ENCODE results near the gene NCR3LG1. TPM values are rescaled to one million over a fixed set of nuclear protein-coding genes. Genes with fewer than 3 reads are reported as not detected.

The NCR3LG1 gene
- polyA plus RNA-seq, 1 donor (not counting 4 experiments of a cell fraction or from before 2014, with no cell fraction given), result 3.9 TPM

DNA sequence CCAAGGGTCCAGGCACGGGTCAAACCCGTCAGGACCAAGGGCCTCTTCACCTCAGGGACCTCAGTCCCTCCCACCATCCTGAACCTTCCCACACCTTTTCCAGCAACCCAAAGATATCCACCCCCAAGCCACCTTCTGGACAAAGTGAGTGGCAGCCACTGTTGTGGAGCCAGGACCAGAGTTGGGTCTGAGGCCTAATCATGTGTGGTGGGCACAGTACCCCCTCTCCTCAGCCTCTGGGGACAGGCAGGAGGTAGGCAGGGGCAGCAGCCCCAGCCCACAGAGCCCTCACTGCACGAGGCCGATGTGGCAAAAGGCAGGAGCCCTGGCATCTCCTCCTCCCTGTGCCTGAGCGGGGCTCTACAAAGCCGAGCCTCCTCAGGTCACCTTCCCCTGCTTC, 34.3 kb downstream of the NCR3LG1 start:
- Histone ChIP-seq H3K9ac (ENCODE audit: control insufficient read depth, extremely low read depth, insufficient read depth, low read length) (no peak overlapping the region), H3K9me1 (ENCODE audit: control insufficient read depth, extremely low read depth, insufficient read depth, low read length) (no peaks in the 10 kb centered on the region), H2AFZ (ENCODE audit: control insufficient read depth, low read length) (no peak overlapping the region), H3K4me2 (ENCODE audit: control insufficient read depth, extremely low read depth, insufficient read depth, low read depth, low read length) (no peak overlapping the region), H3K4me1 (ENCODE audit: control insufficient read depth, extremely low read depth, insufficient read depth, low read length) (no peaks in the 10 kb centered on the region), H4K20me1 (ENCODE audit: control insufficient read depth, extremely low read depth, insufficient read depth, low read length) (no peaks in the 10 kb centered on the region), H3K9me3 (ENCODE audit: control insufficient read depth, low read depth, low read length) (no peaks in the 10 kb centered on the region), H3K4me3 (ENCODE audit: control insufficient read depth in 2 of 3, extremely low read depth in 1 of 3, insufficient read depth in 2 of 3, low read depth in 1 of 3, low read length in 3 of 3) (no peak overlapping the region), H3K27me3 (ENCODE audit: control insufficient read depth, extremely low read depth, insufficient read depth, low read length) (peaks cover 13% of the 10 kb centered on the region), H3K79me2 (ENCODE audit: control insufficient read depth, insufficient read depth, low read length) (no peaks in the 10 kb centered on the region), H3K27ac (ENCODE audit: control insufficient read depth, insufficient read depth, low read length) (no peak overlapping the region), H3K36me3 (ENCODE audit: control insufficient read depth in 2 of 2, extremely low read depth in 1 of 2, insufficient read depth in 2 of 2, low read length in 2 of 2) (no peaks in the 10 kb centered on the region)
- DNase-seq (ENCODE audit: low read depth, low spot score) (no peak), FAIRE-seq (no peak)
- TF ChIP-seq, protein P1, sequence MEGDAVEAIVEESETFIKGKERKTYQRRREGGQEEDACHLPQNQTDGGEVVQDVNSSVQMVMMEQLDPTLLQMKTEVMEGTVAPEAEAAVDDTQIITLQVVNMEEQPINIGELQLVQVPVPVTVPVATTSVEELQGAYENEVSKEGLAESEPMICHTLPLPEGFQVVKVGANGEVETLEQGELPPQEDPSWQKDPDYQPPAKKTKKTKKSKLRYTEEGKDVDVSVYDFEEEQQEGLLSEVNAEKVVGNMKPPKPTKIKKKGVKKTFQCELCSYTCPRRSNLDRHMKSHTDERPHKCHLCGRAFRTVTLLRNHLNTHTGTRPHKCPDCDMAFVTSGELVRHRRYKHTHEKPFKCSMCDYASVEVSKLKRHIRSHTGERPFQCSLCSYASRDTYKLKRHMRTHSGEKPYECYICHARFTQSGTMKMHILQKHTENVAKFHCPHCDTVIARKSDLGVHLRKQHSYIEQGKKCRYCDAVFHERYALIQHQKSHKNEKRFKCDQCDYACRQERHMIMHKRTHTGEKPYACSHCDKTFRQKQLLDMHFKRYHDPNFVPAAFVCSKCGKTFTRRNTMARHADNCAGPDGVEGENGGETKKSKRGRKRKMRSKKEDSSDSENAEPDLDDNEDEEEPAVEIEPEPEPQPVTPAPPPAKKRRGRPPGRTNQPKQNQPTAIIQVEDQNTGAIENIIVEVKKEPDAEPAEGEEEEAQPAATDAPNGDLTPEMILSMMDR (optimal IDR thresholded peaks at IDR 0.05 in 1 of 3, IDR thresholded peaks at IDR 0.05 in 1 of 3, conservative IDR thresholded peaks at IDR 0.05 in 1 of 3; ENCODE audit: extremely low read depth in 1 of 3, insufficient read depth in 2 of 3, low read length in 3 of 3), result no peak
- TF ChIP-seq EZH2 (IDR thresholded peaks at IDR 0.05; ENCODE audit: low read length), result no peak
- dilution Hi-C loops (cut with MboI; ENCODE audit: extremely low pct_ligation_motif_present, low sequenced_read_pairs), result no loop called here

DNA sequence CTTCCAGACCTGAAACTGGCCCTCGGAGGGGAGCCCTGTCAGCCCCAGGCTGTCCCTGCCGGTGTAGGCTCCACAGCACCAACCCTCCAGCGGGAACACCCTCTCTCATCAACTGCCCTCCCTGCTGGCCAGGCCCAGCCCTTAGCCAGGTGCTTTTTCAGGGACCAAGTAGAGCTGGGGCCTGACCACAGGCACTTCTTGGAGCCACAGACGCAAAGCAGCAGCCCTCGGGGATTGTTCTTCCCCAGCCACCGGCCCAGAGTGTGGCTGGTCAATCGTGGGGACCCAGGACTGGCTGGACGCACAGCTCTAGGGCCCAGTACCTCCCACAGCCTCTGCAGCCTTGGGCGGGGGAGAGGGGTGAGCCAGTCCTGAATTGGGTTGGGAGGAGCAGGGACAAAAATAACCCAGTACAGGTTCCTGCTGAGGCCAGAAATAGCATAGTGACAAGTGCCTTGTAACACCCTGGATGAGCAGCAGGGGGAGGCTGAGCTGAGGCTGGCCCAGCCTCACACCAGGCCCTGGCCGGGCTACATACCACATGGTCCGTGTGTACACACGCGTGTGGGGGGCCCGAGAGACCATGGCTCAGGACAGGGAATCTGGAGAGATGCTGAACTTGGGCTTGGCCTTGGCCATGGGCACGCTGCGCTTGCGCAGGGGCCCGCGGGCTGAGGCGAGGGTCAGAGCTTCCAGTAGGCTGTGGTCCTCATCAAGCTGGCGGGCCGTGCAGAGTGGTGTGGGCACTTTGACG, 34.9 kb downstream of the NCR3LG1 start:
- H3K36me3 ChIP-seq (ENCODE audit: control insufficient read depth in 2 of 2, extremely low read depth in 1 of 2, insufficient read depth in 2 of 2, low read length in 2 of 2), result no peaks in the 10 kb centered on the region
- H3K9me3 ChIP-seq (ENCODE audit: control insufficient read depth, low read depth, low read length), result no peaks in the 10 kb centered on the region
- H3K27ac ChIP-seq (ENCODE audit: control insufficient read depth, insufficient read depth, low read length), result no peak overlapping the region
- no peak overlapping the region for H2AFZ ChIP-seq (ENCODE audit: control insufficient read depth, low read length)
- H3K9me1 ChIP-seq (ENCODE audit: control insufficient read depth, extremely low read depth, insufficient read depth, low read length), result no peaks in the 10 kb centered on the region
- H3K4me1 ChIP-seq (ENCODE audit: control insufficient read depth, extremely low read depth, insufficient read depth, low read length), result no peaks in the 10 kb centered on the region
- H3K79me2 ChIP-seq (ENCODE audit: control insufficient read depth, insufficient read depth, low read length), result no peaks in the 10 kb centered on the region
- H3K4me3 ChIP-seq (ENCODE audit: control insufficient read depth in 2 of 3, extremely low read depth in 1 of 3, insufficient read depth in 2 of 3, low read depth in 1 of 3, low read length in 3 of 3), result no peak overlapping the region
- DNase-seq (ENCODE audit: low read depth, low spot score) (no peak), FAIRE-seq (no peak)
- no peak overlapping the region for H3K9ac ChIP-seq (ENCODE audit: control insufficient read depth, extremely low read depth, insufficient read depth, low read length)
- dilution Hi-C loops (cut with MboI; ENCODE audit: extremely low pct_ligation_motif_present, low sequenced_read_pairs), result no loop called here
- no peaks in the 10 kb centered on the region for H4K20me1 ChIP-seq (ENCODE audit: control insufficient read depth, extremely low read depth, insufficient read depth, low read length)
- H3K4me2 ChIP-seq (ENCODE audit: control insufficient read depth, extremely low read depth, insufficient read depth, low read depth, low read length), result no peak overlapping the region
- TF ChIP-seq, protein P1 (optimal IDR thresholded peaks at IDR 0.05 in 1 of 3, IDR thresholded peaks at IDR 0.05 in 1 of 3, conservative IDR thresholded peaks at IDR 0.05 in 1 of 3; ENCODE audit: extremely low read depth in 1 of 3, insufficient read depth in 2 of 3, low read length in 3 of 3), result peak; percentile 67 to 84 (median 79)
- TF ChIP-seq EZH2 (IDR thresholded peaks at IDR 0.05; ENCODE audit: low read length), result no peak
- H3K27me3 ChIP-seq (ENCODE audit: control insufficient read depth, extremely low read depth, insufficient read depth, low read length), result peaks cover 13% of the 10 kb centered on the region

All from keratinocyte (primary cell).